Chondrocyte (in vitro differentiated cells): Measurements from ENCODE around the gene RAD51. TPM values are rescaled to one million over a fixed set of nuclear protein-coding genes. Genes with fewer than 3 reads are reported as not detected.
"Not testable (repeated sequence)": the region's sequence is repeated elsewhere in the genome, so short reads cannot be mapped to it uniquely, and the experiment has no call there.

ENCODE experiments used
- DNase-seq: peaks from one replicate; pipeline ENCODE4 v3.0.0; 2021; ENCODE audit warnings: mixed read lengths, low spot score
- H3K27ac Mint-ChIP-seq: one replicate; pipeline ENCODE4 v1.8.0; 2021; ENCODE audit warnings: mild to moderate bottlenecking, moderate library complexity, mixed read lengths; ENCODE audit not compliant: unreplicated experiment
- H3K27me3 Mint-ChIP-seq: 2 replicates; pipeline ENCODE4 v1.8.0; 2021; ENCODE audit warnings: low read depth, mixed read lengths
- H3K36me3 Mint-ChIP-seq: 2 replicates; pipeline ENCODE4 v1.8.0; 2021; ENCODE audit warnings: low read depth, mixed read lengths
- H3K4me1 Mint-ChIP-seq: 2 replicates; pipeline ENCODE4 v1.8.0; 2021; ENCODE audit warnings: low read depth, mild to moderate bottlenecking, mixed read lengths
- H3K4me3 Mint-ChIP-seq: one replicate; pipeline ENCODE4 v1.8.0; 2021; ENCODE audit warnings: mild to moderate bottlenecking, moderate library complexity, mixed read lengths; ENCODE audit not compliant: unreplicated experiment
- H3K9me3 Mint-ChIP-seq: 2 replicates; pipeline ENCODE4 v1.8.0; 2021; ENCODE audit warnings: low read depth, mixed read lengths
- total RNA-seq: library from RNA; stranded (reverse); gene quantifications from 3 replicates; pipeline ENCODE4 v1.2.1, GENCODE V29; 2021
- TF ChIP-seq, protein P1 (sequence below): fragments of 200-600 bp; sonication (generic); IDR thresholded peaks from 2 replicates; pipeline ENCODE4 v1.5.0; 2021; ENCODE audit warnings: antibody characterized with exemption, mild to moderate bottlenecking, moderate library complexity

The RAD51 gene
- total RNA-seq, 1 donor from 2014 or later = 9.4 TPM

DNA sequence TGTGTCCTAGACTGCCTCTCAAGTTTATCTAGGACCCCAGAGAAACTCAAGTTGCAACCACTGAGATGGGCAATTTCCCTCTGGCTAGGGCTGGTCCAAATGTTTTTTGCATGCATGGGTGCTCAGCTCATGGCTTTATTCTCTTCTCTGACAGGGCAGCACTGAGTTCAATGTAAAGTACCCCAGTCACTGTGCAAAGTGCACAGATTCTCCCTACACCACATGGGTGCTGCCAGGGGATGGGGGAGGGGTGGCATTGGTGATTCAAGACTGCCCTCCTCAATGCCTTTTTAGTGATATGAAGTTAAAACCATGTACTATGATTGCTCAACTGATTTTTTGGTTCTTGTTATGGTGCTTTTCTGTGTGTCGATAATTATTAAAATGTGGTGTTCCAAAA lies 14.8 kb upstream of the RAD51 start:
- peaks cover 7% of the 10 kb centered on the region for H3K4me1 Mint-ChIP-seq
- H3K27ac Mint-ChIP-seq = no peak overlapping the region
- H3K9me3 Mint-ChIP-seq = no peaks in the 10 kb centered on the region
- H3K27me3 Mint-ChIP-seq = no peaks in the 10 kb centered on the region
- H3K36me3 Mint-ChIP-seq = no peaks in the 10 kb centered on the region
- DNase-seq = no peak
- TF ChIP-seq, protein P1, sequence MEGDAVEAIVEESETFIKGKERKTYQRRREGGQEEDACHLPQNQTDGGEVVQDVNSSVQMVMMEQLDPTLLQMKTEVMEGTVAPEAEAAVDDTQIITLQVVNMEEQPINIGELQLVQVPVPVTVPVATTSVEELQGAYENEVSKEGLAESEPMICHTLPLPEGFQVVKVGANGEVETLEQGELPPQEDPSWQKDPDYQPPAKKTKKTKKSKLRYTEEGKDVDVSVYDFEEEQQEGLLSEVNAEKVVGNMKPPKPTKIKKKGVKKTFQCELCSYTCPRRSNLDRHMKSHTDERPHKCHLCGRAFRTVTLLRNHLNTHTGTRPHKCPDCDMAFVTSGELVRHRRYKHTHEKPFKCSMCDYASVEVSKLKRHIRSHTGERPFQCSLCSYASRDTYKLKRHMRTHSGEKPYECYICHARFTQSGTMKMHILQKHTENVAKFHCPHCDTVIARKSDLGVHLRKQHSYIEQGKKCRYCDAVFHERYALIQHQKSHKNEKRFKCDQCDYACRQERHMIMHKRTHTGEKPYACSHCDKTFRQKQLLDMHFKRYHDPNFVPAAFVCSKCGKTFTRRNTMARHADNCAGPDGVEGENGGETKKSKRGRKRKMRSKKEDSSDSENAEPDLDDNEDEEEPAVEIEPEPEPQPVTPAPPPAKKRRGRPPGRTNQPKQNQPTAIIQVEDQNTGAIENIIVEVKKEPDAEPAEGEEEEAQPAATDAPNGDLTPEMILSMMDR = no peak
- no peak overlapping the region for H3K4me3 Mint-ChIP-seq

DNA sequence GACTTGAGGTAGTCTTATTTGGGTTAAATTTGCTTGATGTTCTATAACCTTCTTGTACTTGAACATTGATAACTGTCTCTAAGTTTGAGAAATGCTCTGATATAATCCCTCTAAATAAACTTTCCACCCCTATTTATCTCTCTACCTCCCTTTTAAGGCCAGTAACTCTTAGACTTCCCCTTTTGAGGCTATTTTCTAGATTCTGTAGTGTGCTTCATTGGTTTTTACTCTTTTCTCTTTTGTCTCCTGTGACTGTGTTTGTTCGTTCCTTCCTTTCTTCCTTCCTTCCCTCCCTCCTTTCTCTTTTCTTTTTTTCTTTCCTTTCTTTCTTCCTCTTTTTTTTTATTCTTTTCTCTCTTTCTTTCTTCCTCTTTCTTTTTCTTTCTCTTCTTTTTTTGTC lies 14.0 kb upstream of the RAD51 start:
- H3K36me3 Mint-ChIP-seq, H3K4me3 Mint-ChIP-seq, H3K27me3 Mint-ChIP-seq, H3K4me1 Mint-ChIP-seq, H3K27ac Mint-ChIP-seq, DNase-seq, H3K9me3 Mint-ChIP-seq: not testable (repeated sequence)

DNA sequence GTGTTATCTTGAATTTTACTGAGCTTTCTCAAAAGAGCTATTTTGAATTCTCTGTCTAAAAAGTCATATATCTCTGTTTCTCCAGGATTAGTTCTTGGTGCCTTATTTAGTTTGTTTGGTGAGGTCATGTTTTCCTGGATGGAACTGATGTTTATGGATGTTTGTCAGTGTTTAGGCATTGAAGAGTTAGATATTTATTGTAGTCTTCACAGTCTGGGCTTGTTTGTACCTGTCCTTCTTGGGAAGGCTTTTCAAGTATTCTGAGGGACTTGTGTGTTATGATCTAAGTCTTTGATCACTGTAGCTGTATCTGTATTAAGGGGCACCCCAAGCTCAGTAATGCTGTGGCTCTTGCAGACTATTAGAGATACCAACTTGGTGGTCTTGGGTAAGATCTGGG lies 10.6 kb upstream of the RAD51 start:
- no peaks in the 10 kb centered on the region for H3K9me3 Mint-ChIP-seq

DNA sequence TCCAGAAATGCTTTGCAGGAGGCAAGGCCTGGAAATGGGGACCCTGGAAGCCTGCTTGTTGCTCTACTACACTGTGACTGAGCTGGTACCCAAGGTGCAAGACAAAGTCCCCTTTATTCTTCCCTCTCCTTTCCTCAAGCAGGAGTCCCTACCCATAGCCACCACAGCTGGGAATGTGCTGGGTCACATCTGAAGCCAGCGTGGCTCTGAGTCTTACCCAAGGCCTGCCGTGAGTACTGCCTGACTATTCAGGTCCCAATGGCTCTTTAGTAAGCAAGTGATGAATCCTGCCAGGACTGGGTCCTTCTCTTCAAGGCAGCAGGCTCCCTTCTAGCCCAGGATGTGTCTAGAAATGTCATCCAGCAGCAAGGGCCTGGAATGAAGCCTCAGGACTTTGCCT lies 9.6 kb upstream of the RAD51 start:
- Mint-ChIP-seq H3K27ac (no peak overlapping the region), H3K4me3 (no peak overlapping the region), H3K4me1 (no peaks in the 10 kb centered on the region), H3K36me3 (peaks cover 2% of the 10 kb centered on the region), H3K27me3 (no peaks in the 10 kb centered on the region), H3K9me3 (no peaks in the 10 kb centered on the region)
- no peak for DNase-seq
- TF ChIP-seq, protein P1 = no peak

More for the DNA sequence above, 10.6 kb upstream of the RAD51 start:
- TF ChIP-seq, protein P1 = no peak
- no peak overlapping the region for H3K4me3 Mint-ChIP-seq
- no peak for DNase-seq
- H3K4me1 Mint-ChIP-seq = no peaks in the 10 kb centered on the region
- H3K27ac Mint-ChIP-seq = no peak overlapping the region
- no peaks in the 10 kb centered on the region for H3K27me3 Mint-ChIP-seq
- H3K36me3 Mint-ChIP-seq = no peaks in the 10 kb centered on the region

DNA sequence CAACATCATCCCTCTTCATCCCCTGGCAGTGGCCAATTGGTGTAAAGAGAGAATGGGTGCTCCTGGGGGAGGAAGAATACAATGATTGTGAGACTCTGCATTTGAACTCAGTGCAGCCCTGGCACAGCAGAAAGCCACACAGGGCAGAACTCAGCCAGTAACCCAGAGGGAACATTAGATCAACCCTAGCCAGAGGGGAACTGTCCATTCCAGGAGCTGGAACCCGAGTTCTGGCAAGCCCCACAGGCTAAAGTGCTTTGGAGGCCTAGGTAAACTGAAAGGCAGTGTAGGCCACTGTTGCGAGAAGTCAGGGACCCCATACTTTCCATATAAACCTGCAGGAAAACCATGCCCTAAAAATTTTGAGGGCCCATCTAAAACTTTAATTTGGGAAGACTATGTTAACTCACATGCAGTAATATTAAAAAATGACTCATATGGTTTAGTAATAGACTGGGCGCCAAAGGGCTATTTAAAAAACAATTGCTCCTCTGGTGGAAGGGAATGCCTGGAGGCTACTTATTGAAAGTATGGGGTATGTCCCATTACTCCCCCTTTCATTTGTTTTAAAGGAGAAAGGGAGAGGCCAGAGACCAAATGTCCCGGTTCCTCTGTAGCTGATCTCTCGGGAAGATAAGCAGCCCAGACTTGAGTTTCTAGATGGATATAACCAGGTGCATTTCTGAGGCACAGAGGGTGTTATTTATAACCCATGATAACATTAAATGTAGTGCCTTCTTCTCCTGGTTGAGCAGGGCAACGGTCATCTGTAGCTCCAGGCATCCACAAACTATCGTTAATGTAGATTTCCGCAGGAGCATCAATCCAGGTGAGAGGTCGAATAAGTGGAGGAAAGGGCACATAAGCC lies 5.8 kb upstream of the RAD51 start:
- Mint-ChIP-seq H3K4me3 (no peak overlapping the region), H3K36me3 (peaks cover 2% of the 10 kb centered on the region), H3K4me1 (peaks cover 6% of the 10 kb centered on the region), H3K9me3 (no peaks in the 10 kb centered on the region), H3K27ac (no peak overlapping the region), H3K27me3 (no peaks in the 10 kb centered on the region)
- TF ChIP-seq, protein P1 = no peak
- DNase-seq = no peak

DNA sequence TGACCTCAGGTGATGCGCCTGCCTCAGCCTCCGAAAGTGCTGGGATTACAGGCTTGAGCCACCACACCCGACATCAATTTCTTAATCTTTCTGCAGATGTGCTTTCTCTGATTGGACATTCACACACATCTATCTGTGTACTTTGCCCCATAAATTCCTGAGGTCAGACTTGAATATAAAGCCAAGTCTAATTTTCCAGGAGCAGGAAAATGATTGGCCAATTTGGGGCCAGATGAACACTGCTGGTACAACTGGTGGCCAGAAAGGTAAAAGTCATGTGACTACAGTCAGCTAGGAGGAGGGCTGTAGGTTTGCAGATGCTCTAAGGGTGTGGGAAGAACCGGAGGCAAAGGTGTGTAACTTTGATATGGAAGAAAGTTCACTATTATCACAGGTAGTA lies 3.2 kb upstream of the RAD51 start:
- Mint-ChIP-seq H3K27ac (no peak overlapping the region), H3K27me3 (no peaks in the 10 kb centered on the region), H3K4me3 (no peak overlapping the region), H3K36me3 (peaks cover 4% of the 10 kb centered on the region), H3K9me3 (no peaks in the 10 kb centered on the region), H3K4me1 (peaks cover 11% of the 10 kb centered on the region)
- DNase-seq = no peak
- TF ChIP-seq, protein P1 = no peak
